ENCODE measurements around the gene OR8H2.
"Not testable (repeated sequence)": the region's sequence is repeated elsewhere in the genome, so short reads cannot be mapped to it uniquely, and the experiment has no call there.

Gene OR8H2, protein sequence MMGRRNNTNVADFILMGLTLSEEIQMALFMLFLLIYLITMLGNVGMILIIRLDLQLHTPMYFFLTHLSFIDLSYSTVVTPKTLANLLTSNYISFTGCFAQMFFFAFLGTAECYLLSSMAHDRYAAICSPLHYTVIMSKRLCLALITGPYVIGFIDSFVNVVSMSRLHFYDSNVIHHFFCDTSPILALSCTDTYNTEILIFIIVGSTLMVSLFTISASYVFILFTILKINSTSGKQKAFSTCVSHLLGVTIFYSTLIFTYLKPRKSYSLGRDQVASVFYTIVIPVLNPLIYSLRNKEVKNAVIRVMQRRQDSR

GRCh38 chr11:56103210-56103737, at the start of gene OR8H2:
TSS of gene OR8H2 (plus strand) at chr11:56103687. CDS start at chr11:56105043, 1,356 bp downstream.
- no peak within 1 kb of the TSS for H3K4me3 ChIP-seq (ENCODE audit: low read depth in 1 of 2, low read length in 1 of 2)
- no peak for TF ChIP-seq CTCF (IDR thresholded peaks at IDR 0.05)
- no peaks in the 10 kb centered on the region for H3K9me3 ChIP-seq
- H3K27me3 ChIP-seq: no peaks in the 10 kb centered on the region
- H3K36me3 ChIP-seq: no peaks in the 10 kb centered on the region
- H3K4me1 ChIP-seq (ENCODE audit: control insufficient read depth in 1 of 2, insufficient read depth in 1 of 2, low read depth in 1 of 2, low read length in 1 of 2): no peaks in the 10 kb centered on the region
- H3K27ac ChIP-seq: no peak within 1 kb of the TSS

GRCh38 chr11:56056366-56056765, 47.1 kb upstream of the OR8H2 start:
- not testable (repeated sequence) for H3K27ac ChIP-seq; H3K4me1 ChIP-seq (ENCODE audit: control insufficient read depth in 1 of 2, insufficient read depth in 1 of 2, low read depth in 1 of 2, low read length in 1 of 2); H3K27me3 ChIP-seq; H3K4me3 ChIP-seq (ENCODE audit: low read depth in 1 of 2, low read length in 1 of 2); H3K36me3 ChIP-seq; H3K9me3 ChIP-seq

DNA sequence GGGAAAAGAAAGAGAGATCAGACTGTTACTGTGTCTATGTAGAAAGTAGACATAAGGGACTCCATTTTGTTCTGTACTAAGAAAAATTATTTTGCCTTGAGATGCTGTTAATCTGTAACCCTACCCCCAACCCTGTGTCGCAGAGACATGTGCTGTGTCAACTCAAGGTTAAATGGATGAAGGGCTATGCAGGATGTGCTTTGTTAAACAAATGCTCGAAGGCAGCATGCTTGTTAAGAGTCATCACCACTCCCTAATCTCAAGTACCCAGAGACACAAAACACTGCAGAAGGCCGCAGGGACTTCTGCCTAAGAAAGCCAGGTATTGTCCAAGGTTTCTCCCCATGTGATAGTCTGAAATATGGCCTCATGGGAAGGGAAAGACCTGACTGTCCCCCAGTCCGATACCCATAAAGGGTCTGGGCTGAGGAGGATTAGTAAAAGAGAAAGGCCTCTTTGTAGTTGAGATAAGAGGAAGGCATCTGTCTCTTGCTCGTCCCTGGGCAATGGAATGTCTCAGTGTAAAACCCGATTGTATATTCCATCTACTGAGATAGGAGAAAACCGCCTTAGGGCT, 45.7 kb upstream of the OR8H2 start:
- H3K4me1 ChIP-seq (ENCODE audit: control insufficient read depth in 1 of 2, insufficient read depth in 1 of 2, low read depth in 1 of 2, low read length in 1 of 2); H3K4me3 ChIP-seq (ENCODE audit: low read depth in 1 of 2, low read length in 1 of 2); H3K27ac ChIP-seq; H3K27me3 ChIP-seq; H3K9me3 ChIP-seq; H3K36me3 ChIP-seq: not testable (repeated sequence)

DNA sequence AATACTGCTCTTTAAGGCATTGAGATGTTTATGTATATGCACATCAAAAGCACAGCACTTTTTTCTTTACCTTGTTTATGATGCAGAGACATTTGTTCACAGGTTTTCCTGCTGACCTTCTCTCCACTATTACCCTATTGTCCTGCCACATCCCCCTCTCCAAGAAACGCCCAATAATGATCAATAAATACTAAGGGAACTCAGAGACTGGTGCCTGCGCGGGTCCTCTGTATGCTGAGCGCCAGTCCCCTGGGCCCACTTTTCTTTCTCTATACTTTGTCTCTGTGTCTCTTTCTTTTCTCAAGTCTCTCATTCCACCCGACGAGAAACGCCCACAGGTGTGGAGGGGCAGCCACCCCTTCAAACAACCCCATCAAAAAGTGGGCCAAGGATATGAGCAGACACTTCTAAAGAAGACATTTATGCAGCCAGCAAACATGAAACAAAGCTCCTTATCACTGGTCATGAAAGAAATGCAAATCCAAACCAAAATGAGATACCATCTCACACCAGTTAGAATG, 45.2 kb upstream of the OR8H2 start:
- not testable (repeated sequence) for H3K4me3 ChIP-seq (ENCODE audit: low read depth in 1 of 2, low read length in 1 of 2); H3K4me1 ChIP-seq (ENCODE audit: control insufficient read depth in 1 of 2, insufficient read depth in 1 of 2, low read depth in 1 of 2, low read length in 1 of 2); H3K9me3 ChIP-seq; H3K27ac ChIP-seq; H3K36me3 ChIP-seq; H3K27me3 ChIP-seq

DNA sequence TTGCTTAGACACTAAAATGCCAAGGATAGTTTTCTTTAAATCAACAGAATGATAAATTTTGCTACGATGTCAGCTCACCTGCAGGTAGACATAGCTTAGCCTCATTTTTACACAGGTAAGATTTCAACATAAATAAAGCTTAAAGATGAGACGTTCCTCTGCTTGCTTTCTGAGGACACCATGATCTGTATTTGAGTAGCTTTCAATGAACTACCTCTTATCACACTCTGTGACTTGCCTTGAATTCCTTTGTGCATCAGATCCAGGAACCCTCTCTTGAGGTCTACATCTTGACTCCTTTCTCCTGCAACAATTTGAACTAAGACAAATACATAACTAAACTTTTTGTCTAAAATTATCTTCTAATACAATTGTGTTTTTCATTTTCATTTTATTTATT, 36.5 kb upstream of the OR8H2 start:
- TF ChIP-seq CTCF (IDR thresholded peaks at IDR 0.05): no peak
- Histone ChIP-seq H3K36me3 (no peaks in the 10 kb centered on the region), H3K4me3 (ENCODE audit: low read depth in 1 of 2, low read length in 1 of 2) (no peak overlapping the region), H3K4me1 (ENCODE audit: control insufficient read depth in 1 of 2, insufficient read depth in 1 of 2, low read depth in 1 of 2, low read length in 1 of 2) (no peaks in the 10 kb centered on the region), H3K9me3 (no peaks in the 10 kb centered on the region), H3K27me3 (no peaks in the 10 kb centered on the region), H3K27ac (no peak overlapping the region)

DNA sequence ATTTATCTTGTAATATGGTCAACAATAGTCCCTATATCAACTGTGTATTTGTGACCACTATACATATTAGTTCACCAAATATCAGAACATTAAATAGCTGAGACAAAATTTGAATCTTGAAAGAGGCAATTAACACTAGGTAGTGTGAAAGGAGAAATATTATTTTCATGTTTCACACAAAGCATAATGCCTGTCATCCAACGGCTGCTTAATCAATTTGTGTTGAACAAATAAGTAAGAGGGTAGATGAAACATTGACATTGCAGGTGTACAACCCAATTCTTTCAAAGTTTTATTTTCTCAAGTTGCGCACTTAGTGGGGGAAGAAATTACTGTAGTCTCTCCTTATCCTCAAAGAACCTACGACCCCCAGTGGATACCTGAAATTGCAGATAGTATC, 13.8 kb upstream of the OR8H2 start:
- TF ChIP-seq CTCF (IDR thresholded peaks at IDR 0.05): no peak
- Histone ChIP-seq H3K4me1 (ENCODE audit: control insufficient read depth in 1 of 2, insufficient read depth in 1 of 2, low read depth in 1 of 2, low read length in 1 of 2) (no peaks in the 10 kb centered on the region), H3K36me3 (no peaks in the 10 kb centered on the region), H3K27ac (no peak overlapping the region), H3K27me3 (no peaks in the 10 kb centered on the region), H3K4me3 (ENCODE audit: low read depth in 1 of 2, low read length in 1 of 2) (no peak overlapping the region), H3K9me3 (no peaks in the 10 kb centered on the region)

- no peak for TF ChIP-seq CTCF (IDR thresholded peaks at IDR 0.05)
- Histone ChIP-seq H3K9me3 (no peaks in the 10 kb centered on the region), H3K27ac (no peak within 1 kb of the TSS), H3K27me3 (no peaks in the 10 kb centered on the region), H3K4me3 (ENCODE audit: low read depth in 1 of 2, low read length in 1 of 2) (no peak within 1 kb of the TSS), H3K36me3 (no peaks in the 10 kb centered on the region), H3K4me1 (ENCODE audit: control insufficient read depth in 1 of 2, insufficient read depth in 1 of 2, low read depth in 1 of 2, low read length in 1 of 2) (no peaks in the 10 kb centered on the region)
These were observed 10.5 kb upstream of the OR8H2 start, which contains the start of gene OR8I2 for GRCh38 chr11:56093008-56093407. TSS of gene OR8I2 (plus strand) at chr11:56093308. CDS start at chr11:56093308, 0 bp downstream.
